ENCODE results near the gene BNIP1.

BNIP1 gene

DNA sequence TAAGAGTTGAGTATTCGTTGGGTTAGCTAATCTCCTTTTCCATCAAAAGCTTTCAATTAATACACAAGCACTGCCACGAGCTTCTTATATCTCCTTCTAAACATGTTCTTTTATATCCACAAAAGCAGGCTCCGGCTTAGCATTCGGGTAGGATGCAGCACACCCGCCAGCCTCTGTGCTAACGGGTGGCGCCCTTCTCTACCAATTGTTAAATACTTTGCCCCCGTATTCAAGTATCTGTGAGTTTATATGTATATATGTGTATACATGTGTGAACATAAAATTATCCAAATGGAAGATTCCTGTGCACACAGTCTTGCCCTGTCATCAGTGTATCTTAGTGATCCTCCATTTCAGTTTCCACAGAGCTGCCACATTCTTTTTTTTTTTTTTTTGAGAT lies 27.8 kb downstream of the BNIP1 start:
- DNase-seq: no peak

DNA sequence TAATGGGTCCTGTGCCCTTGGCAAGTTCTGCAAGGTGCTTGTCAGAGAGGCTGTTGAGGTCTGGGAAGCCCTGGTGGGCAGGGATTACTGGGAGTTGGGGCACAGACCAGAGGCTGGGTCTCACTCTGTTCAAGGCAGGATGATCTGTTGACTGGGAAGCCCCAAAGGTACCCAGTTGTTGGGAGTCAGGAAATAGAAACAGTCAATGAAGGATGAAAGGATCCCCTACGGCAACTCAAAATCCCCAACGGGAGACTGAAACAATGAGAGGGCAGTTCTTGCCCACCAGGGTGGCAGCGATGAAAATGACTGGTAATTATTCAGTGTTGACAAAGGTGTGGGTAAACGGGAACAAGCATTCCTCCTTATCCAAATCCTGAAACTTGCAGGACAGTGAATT lies 31.2 kb downstream of the BNIP1 start:
- DNase-seq: no peak

DNA sequence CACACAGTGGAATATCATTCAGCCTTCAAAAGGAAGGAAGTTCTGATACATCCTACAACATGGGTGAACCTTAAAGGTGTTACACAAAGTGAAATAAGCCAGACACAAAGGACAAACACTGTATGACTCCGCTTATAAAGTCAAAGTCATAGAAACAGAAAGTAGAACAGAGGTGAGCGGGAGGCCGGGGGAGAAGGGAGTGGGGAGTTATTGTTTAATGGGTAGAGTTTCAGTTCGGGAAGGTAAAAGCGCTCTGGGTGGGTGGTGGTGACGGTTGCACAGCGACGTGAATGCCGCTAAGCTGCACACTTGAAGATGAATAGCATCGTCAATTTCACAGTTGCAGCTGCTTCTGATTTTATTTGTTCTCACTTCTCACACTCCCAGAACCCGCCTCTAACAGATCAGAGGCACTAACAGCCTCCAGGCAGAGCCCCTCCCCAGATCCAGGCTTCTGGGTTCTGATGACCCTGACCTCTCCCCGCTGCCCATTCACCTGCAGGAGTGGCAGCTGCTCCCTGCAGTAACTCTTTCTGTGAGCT lies 34.1 kb downstream of the BNIP1 start:
- peak; percentile 23 for DNase-seq

DNA sequence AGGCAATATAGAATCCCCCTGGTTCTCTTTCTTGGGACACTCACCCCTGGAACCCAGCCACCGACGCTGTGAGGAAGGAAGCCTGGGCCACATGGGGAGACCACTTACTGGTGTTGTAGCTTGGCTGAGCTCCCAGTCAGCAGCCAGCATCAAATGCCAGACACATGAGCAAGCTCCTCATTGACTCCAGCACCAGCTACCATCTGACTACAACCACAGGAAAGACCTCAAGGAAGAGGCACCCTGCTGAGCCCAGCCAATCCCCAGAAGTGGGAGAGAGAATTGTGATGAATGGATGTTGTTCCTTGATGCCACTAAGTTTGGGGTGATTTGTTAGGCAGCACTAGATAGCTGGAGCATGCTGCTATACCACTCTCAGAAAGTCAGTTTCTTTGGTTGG lies 36.0 kb downstream of the BNIP1 start:
- no peak for DNase-seq

DNA sequence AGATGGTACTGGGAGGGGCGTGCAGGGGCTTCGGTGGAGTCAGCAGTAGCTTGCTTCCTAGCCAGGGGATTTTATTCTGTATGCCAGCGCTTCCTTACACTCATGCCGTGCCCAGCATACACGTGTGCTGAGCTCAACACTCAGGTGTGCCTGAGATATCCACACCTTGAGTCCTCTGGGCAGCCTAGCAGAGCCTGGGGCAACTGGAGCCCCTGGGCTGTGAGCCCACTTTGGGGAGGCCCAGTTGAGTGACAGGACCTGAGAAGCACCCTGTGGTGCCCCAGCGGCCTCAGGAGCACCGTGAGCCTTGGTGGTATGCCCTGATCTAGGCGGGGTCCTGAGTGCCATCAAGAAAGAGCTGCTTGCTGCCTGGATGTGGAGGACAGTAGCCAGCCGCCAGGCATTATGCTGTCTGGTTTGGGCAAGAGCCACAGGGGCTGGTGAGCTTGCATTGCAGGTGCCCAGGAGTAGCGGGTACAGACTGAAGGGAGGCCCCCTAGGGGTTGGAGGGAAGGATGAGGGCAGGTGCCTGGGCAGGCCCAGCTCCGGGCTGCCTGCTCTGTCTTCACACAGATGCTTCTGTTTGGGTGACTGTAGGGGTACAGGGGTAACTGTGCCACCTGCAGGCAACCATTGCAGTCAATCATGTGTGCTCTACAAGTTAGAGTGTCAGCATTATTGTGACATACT lies 42.9 kb downstream of the BNIP1 start:
- DNase-seq: no peak

DNA sequence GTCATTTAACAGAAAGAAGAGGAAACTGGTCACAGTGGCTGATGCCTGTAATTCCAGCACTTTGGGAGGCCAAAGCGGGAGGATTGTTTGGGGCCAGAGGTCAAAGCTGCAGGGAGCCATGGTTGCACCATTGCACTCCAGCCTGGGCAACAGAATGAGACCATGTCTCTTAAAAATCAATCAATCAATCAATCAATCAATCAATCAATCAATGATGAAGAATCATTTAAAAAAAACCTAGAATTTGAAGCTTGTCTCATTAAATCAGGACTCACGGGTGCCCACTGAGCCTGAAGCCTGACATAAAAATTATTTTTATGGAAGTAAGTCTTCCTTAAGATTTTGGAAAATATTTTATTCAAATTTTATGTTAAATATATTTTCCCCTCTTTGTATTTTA lies 43.9 kb downstream of the BNIP1 start:
- no peak for DNase-seq

DNA sequence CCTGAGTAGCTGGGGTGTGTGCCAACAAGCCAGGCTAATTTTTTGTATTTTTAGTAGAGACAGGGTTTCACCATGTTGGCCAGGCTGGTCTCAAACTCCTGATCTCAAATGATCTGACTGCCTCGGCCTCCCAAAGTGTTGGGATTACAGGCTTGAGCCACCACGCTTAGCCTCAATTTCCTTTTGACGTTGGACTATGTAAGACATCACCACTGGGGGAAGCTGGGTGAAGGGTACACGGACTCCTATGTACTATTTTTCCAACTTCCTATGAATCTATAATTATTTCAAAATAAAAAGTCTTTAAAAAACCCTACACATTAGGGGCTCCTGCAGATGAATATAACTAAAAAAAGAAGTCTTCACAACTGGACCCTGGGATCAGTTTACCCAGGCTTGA lies 46.7 kb downstream of the BNIP1 start:
- DNase-seq: no peak

DNA sequence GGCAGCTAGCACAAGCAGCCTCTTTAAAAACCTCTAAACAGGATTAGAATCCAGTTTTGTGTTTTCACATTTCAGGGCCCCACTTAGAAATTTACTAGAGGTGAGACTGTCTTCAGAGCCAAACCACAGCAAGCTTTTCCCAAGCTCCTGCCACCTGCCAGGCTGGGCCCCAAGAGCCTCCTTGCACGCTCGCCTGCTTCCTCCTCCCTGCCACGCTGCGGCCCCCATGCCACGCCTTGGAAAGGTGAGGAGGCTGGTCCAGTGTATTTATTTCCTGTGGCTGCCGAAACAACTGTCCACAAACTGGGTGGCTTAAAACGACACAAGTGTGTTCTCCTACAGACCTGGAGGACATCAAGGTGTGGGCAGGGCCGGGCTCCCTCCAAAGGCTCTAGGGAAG lies 47.2 kb downstream of the BNIP1 start:
- DNase-seq: no peak

DNA sequence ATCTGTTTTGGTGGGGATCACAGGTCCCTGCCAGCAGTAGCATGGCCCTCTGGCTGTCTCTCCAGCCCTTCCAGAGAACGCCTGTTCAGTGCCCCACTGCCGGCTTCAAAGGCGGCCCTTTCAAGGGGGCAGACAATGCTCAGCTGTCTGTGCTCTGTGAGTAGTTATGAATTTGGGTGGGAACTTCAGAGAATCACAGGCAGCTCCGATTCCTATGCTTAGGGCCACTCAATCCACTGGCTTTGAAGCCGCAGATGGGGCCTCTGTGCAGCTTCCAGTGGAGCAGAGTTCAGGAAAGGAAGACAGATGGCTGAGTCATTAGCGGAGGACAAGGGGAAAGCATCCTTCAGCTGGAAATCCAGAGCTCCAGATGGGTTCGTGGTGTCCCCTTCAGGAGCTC lies 48.2 kb downstream of the BNIP1 start:
- no peak for DNase-seq

DNA sequence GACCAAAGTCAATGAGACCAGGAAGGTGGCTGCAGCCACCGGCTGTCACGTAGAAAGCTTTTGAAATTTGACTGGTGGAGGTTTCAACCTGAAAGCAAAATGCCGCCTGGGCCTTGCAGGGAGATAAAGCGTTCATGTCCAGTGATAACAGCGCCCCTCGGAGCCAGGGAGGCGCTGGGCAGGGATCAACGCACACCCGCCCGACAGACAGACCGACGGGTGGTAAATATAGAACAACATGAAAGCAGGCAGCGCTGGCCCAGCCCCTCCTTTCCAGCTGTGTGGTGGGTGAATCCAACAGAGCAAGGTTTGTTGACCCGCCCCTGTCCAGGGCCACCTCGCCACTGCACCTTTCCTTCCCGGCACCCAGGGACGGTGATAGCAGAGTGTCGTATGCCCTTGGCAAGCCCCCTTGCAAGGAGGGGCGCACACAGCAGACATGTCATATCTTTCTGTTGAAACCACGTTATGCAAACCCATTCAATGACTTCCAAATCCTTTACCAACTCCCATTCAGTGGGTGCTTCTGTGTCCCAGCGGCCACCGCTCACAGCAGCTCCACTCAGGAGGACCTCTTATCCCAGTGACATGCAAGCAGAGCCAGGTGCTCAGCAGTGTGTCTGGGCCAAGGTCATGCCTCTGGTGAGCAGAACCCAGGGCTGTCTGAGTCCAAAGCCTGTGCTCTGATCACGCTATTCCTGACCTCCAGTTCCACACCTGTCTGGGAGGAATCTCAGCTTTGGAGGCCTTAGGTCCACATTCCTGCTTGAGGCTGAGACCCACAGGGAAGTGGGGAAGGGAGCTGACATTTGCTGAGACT lies 52.0 kb downstream of the BNIP1 start:
- DNase-seq: no peak

DNA sequence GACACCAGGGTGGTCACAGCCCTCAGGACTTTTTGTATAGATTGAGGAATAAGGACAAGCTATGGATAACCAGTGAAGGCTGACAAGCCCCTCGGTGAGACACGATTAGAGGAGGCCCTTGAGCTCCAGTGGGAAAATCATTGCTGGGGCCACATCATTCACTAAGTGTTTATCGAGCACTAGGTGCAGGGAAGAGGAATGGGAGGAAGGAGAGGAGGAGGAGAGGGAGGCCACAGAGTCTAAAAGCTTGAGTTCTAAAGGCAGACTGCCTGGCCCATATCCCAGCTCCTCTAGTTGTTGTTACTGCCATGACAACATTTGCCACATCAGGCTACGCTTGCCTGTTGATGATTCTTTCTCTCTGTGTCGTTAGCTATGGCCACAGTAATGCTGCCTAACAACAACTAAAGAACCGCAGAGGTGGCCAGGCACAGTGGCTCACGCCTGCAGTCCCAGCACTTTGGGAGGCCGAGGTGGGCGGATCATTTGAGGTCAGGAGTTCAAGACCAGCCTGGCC lies 53.1 kb downstream of the BNIP1 start:
- DNase-seq: no peak

DNA sequence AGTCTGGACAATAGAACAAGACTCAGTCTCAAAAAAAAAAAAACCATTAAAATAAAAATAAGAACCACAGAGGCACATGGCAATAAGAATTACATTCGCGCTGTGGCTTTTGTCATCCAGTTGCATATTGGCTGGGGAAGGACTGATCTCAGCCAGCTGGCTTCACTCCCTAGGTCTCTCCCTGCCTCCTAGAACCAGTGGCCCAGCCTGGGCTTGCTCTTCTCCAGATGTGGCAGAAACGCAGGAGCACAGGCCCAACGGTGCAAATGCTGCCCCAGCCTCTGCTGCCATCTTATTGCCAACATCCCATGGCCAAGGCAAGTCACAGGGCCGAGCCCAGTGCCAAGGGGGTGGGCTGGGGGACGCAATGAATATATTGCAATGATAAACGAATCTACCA lies 53.7 kb downstream of the BNIP1 start:
- DNase-seq: no peak

DNA sequence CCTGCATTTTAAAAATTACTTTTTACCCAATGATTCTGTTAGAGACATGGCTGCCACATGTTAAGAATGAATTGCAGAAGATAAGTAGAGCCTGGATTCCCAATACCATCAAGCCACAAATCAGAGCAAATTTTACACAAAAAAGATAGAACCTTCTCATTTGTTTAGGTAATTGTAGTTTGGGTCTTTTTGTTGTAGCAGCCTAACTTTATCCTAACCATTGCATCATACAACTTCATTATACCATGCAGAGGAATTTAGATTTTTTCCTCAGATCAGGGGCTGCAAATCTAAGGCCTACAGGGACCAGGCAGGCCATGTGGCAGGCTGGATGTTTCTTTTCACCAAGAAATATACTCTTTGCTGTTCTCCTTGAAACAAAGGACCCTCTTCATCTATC lies 56.0 kb downstream of the BNIP1 start:
- DNase-seq: no peak

DNA sequence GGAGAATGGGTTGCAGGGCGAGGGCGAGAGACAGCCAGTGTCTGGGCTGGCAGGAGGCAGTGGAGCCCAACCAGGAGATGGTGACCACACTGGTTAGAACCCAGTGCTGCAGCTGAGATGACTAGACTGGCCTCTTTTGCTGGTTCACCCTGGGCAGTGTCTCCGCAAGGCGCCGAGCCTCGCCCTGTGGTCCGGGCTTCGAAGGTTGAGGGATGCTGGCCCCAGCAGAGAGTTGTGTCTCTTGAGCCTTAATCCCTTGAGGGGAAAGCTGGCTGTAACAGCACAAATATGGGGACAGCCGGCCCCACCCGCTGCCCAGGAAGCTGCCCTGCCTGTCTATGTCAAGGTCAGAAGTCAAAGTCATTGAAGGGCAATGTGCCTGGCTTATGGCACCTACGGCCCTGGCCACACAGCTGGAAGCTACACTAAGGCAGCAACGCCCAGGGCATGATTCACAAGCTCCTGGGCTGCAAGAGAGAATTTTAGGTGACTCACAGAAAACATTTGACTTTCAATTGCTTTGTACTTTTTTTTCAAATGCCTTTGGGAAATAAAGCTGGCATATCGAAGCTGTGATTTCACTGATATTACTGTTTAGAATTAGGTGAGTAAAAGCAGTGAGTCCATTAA lies 57.4 kb downstream of the BNIP1 start:
- no peak for DNase-seq

DNA sequence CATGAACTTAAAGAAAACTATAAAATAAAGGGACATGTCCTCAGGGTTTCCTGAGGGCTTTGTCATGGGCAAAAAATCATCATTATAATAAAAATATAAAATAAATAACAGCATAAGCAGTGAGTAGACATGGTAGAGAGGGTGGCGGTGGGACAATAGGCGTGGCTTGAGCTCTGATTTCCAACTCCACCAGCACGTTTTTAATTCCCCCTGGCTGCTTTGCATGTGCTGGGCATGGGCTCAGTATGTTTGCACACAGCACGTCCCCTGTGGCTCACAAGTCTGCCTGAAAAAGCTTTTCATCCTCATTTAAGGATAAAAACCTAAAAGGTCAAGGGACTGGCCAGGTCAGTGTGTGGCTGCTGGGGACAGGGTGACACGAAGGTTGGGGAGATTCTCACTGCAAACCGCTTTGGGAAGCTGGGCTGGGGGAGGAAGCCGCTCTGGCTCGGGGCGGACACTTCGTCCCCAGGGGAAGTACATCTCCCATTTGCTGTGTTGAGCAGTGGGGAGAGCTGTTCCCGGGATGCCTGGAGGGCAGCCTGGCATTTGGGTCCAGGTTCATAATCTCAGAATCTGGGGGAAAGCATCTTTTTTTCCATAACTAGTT lies 58.0 kb downstream of the BNIP1 start:
- no peak for DNase-seq

DNA sequence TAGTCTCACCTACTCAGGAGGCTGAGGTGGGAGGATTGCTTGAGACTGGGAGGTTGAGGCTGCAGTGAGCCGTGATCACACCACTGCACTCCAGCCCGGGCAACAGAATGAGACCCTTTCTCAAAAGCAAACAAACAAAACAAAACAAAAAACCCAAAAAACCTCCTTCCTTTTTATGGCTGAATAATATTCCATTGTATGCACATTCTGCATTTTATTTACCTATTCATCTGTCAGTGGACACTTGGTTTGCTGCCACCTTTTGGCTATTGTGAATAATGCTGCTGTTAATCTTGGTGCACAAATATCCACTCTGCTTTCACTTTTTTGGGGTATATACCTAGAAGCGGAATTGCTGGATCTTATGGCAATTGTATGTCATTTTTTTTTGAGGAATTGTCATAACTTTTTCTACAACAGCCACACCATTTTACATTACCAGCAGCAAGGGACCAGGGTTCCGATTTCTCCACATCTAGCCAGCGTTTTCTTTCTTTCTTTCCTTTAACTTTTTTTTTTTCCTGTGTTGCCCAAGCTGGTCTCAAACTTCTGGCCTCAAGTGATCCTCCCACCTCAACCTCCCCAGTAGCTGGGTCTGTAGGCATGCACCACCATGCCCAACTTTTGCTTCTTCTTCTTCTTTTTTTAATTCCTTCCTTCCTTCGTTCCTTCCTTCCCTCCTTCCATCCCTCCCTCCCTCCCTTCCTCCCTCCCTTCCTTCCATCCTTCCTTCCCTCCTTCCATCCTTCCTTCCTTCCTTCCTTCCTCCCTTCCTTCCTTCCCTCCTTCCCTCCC lies 60.1 kb downstream of the BNIP1 start:
- no peak for DNase-seq

DNA sequence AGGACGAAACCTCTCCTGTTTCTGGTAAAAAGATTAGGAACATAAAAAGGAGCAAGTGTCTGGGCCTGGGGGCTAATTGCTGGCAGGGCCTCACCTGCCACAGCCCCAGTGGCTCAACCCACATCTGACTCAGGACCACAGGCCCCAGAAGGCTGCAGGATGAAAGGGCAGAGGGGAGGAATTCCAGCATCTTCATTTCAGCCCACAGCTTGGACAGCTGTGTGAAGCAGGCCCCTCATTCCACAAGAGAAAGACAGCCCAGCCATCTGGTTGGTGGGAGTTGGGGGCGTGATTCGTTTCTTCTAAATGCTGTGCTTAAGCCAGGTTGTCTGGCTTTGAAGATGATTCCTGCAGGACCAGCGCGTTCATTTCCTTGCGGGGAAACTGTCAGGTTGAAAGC lies 61.6 kb downstream of the BNIP1 start:
- DNase-seq: no peak

DNA sequence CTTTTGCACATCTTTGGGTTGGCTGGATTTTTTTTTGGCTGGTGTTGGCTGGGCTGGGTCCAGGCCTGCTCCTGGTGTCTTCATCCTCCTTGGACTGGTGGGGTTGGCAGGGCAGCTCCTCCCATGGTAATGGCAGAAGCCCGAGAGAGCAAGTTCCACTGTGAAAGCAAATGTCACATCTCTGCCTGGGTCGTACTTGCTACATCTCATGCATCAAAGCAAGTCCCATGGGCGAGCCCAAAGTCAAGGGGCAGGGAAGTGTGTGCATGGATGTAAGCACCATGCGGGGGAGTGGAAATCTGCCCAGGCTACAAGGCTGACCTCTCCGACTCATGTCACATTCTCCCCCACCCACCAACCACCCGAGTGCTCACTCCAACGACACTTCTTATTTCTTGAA lies 64.0 kb downstream of the BNIP1 start:
- no peak for DNase-seq

DNA sequence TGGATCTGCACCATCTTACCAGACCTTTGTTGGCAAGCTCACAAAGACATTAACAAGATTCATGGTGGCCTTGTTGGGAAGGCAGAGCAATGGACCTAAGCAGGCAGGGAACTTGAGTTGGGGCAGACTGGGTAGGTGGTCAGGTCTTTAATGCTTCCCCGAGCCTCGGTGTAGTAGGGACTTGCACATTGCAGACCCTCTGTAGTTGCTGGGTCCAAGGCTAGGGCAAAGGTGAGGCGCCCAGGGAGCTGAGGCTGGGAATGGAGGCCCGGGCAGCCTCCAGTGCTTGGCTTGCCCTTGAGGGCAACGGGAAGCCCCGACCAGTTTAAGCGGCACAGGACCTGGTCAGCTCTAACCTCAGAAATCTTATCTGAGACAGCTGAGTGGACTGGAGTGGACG lies 66.5 kb downstream of the BNIP1 start:
- DNase-seq: no peak

DNA sequence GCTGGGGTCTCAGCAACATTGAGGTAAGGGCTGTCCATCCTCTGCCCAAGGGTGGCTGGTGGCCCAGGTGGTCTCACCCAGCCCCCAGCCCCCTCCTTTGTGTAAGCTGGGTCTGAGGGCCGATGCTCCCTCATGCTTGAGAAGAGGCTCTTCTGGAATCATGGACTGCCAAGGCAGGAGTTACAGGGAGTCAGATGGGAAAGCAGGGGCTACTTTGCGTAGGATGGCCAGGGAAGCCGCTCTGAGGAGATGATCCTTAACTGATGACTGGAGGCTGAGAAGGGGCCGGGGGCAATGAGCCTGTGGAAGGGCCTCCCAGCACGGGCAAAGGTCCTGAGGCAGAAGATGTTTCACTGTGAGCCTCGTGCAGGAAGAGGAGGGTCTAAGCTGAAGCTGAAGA lies 67.0 kb downstream of the BNIP1 start:
- no peak for DNase-seq

DNA sequence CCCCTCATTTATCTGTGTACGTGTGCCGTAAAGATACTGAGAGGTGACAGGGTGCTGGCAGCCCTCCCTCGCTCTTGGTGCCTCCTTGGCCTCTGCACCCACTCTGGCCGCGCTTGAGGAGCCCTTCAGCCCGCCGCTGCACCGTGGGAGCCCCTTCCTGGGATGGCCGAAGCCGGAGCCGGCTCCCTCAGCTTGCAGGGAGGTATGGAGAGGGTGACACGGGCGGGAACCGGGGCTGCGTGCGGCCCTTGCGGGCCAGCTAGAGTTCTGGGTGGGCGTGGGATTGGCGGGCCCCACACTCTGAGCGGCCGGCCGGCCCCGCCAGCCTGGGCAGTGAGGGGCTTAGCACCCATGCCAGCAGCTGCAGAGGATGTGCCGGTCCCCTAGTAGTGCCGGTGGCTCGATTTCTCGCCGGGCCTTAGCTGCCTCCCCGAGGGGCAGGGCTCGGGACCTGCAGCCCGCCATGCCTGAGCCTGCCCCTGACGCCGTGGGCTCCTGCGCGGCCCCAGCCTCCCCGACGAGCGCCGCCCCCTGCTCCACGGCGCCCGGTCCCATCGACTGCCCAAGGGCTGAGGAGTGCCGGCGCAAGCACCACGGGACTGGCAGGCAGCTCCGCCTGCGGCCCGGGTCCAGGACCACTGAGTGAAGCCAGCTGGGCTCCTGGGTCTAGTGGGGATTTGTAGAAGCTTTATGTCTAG lies 69.1 kb downstream of the BNIP1 start:
- DNase-seq: no peak
